Measurements from ENCODE around the gene TM4SF18. TPM values are rescaled to one million over a fixed set of nuclear protein-coding genes. Genes with fewer than 3 reads are reported as not detected.
A peak's percentile ranks its signal among the peaks of the same experiment; 100 is the strongest.

The TM4SF18 gene
- polyA plus RNA-seq, 1 donor (not counting 4 experiments of a cell fraction or from before 2014, with no cell fraction given): not detected

DNA sequence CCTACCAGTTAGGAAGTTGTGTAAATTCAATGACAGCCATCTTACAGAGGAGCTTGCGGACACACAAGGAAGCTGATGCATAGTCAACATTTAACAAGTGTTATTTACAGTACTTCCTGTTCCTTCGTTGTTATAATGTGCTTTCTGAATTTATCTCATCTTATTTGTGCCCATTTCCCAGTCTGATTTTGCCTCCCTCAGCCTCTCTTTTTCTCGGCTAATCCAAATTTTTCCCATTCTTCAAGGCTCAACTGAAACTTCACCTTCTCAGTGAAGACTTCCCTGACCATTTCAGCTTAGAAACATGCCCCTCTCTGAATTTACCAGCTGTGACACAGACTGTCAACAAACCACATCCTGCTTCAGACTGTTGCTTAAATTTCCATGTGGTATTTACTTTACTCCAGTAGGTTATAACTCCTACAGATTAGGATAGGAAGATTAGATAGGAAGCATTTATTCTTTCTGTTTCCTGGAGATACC lies 56.1 kb downstream of the TM4SF18 start:
- H2AFZ ChIP-seq (ENCODE audit: control insufficient read depth, low read length): peak overlapping the region; percentile 53
- H3K27ac ChIP-seq (ENCODE audit: control insufficient read depth, insufficient read depth, low read length): no peak overlapping the region
- peak; percentile 79 for FAIRE-seq

DNA sequence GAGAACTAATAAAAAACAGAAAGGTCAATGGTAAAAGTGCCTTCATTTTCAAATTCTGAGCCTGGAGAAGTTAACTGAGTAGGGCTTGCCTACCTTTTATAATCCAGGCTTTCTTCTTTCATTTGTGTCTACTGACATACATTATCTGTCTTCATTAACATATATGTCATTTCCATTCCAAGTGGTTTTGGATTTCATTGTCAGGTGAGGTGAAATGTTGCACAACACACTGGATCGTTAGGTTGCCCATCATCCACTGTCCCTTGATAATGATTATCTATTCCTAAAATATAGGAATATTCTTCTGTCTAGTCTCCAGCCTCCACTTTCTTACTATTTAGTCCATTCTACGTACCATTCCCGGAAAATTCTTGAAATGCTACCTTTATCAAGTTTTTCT lies 56.8 kb downstream of the TM4SF18 start:
- Histone ChIP-seq H3K4me2 (ENCODE audit: control insufficient read depth, extremely low read depth, insufficient read depth, low read depth, low read length) (no peak overlapping the region), H3K36me3 (ENCODE audit: control insufficient read depth in 2 of 2, extremely low read depth in 1 of 2, insufficient read depth in 2 of 2, low read length in 2 of 2) (no peaks in the 10 kb centered on the region), H4K20me1 (ENCODE audit: control insufficient read depth, extremely low read depth, insufficient read depth, low read length) (no peaks in the 10 kb centered on the region), H3K4me3 (ENCODE audit: control insufficient read depth in 2 of 3, extremely low read depth in 1 of 3, insufficient read depth in 2 of 3, low read depth in 1 of 3, low read length in 3 of 3) (no peak overlapping the region), H3K27ac (ENCODE audit: control insufficient read depth, insufficient read depth, low read length) (no peak overlapping the region), H3K9ac (ENCODE audit: control insufficient read depth, extremely low read depth, insufficient read depth, low read length) (no peak overlapping the region), H3K9me3 (ENCODE audit: control insufficient read depth, low read depth, low read length) (no peaks in the 10 kb centered on the region), H3K9me1 (ENCODE audit: control insufficient read depth, extremely low read depth, insufficient read depth, low read length) (no peaks in the 10 kb centered on the region), H3K79me2 (ENCODE audit: control insufficient read depth, insufficient read depth, low read length) (no peaks in the 10 kb centered on the region), H3K27me3 (ENCODE audit: control insufficient read depth, extremely low read depth, insufficient read depth, low read length) (no peaks in the 10 kb centered on the region), H2AFZ (ENCODE audit: control insufficient read depth, low read length) (no peak overlapping the region), H3K4me1 (ENCODE audit: control insufficient read depth, extremely low read depth, insufficient read depth, low read length) (peaks cover 7% of the 10 kb centered on the region)
- DNase-seq (ENCODE audit: low read depth, low spot score) (no peak), FAIRE-seq (no peak)
- TF ChIP-seq, protein P1, sequence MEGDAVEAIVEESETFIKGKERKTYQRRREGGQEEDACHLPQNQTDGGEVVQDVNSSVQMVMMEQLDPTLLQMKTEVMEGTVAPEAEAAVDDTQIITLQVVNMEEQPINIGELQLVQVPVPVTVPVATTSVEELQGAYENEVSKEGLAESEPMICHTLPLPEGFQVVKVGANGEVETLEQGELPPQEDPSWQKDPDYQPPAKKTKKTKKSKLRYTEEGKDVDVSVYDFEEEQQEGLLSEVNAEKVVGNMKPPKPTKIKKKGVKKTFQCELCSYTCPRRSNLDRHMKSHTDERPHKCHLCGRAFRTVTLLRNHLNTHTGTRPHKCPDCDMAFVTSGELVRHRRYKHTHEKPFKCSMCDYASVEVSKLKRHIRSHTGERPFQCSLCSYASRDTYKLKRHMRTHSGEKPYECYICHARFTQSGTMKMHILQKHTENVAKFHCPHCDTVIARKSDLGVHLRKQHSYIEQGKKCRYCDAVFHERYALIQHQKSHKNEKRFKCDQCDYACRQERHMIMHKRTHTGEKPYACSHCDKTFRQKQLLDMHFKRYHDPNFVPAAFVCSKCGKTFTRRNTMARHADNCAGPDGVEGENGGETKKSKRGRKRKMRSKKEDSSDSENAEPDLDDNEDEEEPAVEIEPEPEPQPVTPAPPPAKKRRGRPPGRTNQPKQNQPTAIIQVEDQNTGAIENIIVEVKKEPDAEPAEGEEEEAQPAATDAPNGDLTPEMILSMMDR (optimal IDR thresholded peaks at IDR 0.05 in 1 of 3, IDR thresholded peaks at IDR 0.05 in 1 of 3, conservative IDR thresholded peaks at IDR 0.05 in 1 of 3; ENCODE audit: extremely low read depth in 1 of 3, insufficient read depth in 2 of 3, low read length in 3 of 3): no peak
- TF ChIP-seq EZH2 (IDR thresholded peaks at IDR 0.05; ENCODE audit: low read length): no peak
- dilution Hi-C loops (cut with MboI; ENCODE audit: extremely low pct_ligation_motif_present, low sequenced_read_pairs): no loop called here

More for the DNA sequence above, 56.1 kb downstream of the TM4SF18 start:
- Histone ChIP-seq H3K4me2 (ENCODE audit: control insufficient read depth, extremely low read depth, insufficient read depth, low read depth, low read length) (peak overlapping the region; percentile 50), H3K9ac (ENCODE audit: control insufficient read depth, extremely low read depth, insufficient read depth, low read length) (no peak overlapping the region), H3K27me3 (ENCODE audit: control insufficient read depth, extremely low read depth, insufficient read depth, low read length) (no peaks in the 10 kb centered on the region), H3K36me3 (ENCODE audit: control insufficient read depth in 2 of 2, extremely low read depth in 1 of 2, insufficient read depth in 2 of 2, low read length in 2 of 2) (no peaks in the 10 kb centered on the region), H3K4me3 (ENCODE audit: control insufficient read depth in 2 of 3, extremely low read depth in 1 of 3, insufficient read depth in 2 of 3, low read depth in 1 of 3, low read length in 3 of 3) (no peak overlapping the region), H3K9me3 (ENCODE audit: control insufficient read depth, low read depth, low read length) (no peaks in the 10 kb centered on the region), H4K20me1 (ENCODE audit: control insufficient read depth, extremely low read depth, insufficient read depth, low read length) (no peaks in the 10 kb centered on the region), H3K79me2 (ENCODE audit: control insufficient read depth, insufficient read depth, low read length) (no peaks in the 10 kb centered on the region), H3K9me1 (ENCODE audit: control insufficient read depth, extremely low read depth, insufficient read depth, low read length) (no peaks in the 10 kb centered on the region), H3K4me1 (ENCODE audit: control insufficient read depth, extremely low read depth, insufficient read depth, low read length) (peaks cover 7% of the 10 kb centered on the region)
- no peak for TF ChIP-seq EZH2 (IDR thresholded peaks at IDR 0.05; ENCODE audit: low read length)
- TF ChIP-seq, protein P1 (optimal IDR thresholded peaks at IDR 0.05 in 1 of 3, IDR thresholded peaks at IDR 0.05 in 1 of 3, conservative IDR thresholded peaks at IDR 0.05 in 1 of 3; ENCODE audit: extremely low read depth in 1 of 3, insufficient read depth in 2 of 3, low read length in 3 of 3): no peak
- dilution Hi-C loops (cut with MboI; ENCODE audit: extremely low pct_ligation_motif_present, low sequenced_read_pairs): no loop called here
- no peak for DNase-seq (ENCODE audit: low read depth, low spot score)
